Hematopoietic multipotent progenitor cell treated with erythropoietin and hydrocortisone succinate and interleukin-3 and kit ligand, for 17 days (in vitro differentiated cells): Measurements from ENCODE around the gene CLMP.
"Not testable (repeated sequence)": the region's sequence is repeated elsewhere in the genome, so short reads cannot be mapped to it uniquely, and the experiment has no call there.

Source experiments
- DNase-seq: peaks from one replicate; pipeline ENCODE4 v3.0.0-alpha.2; 2015; ENCODE audit warnings: low spot score

Gene CLMP

GRCh38 chr11:123217897-123218296 is 22.8 kb upstream of the CLMP start:
- no peak for DNase-seq

GRCh38 chr11:123216249-123216648 is 21.2 kb upstream of the CLMP start:
- no peak for DNase-seq

- no peak for DNase-seq
Measured at GRCh38 chr11:123214940-123215339, 19.9 kb upstream of the CLMP start.

GRCh38 chr11:123214396-123214795 is 19.3 kb upstream of the CLMP start:
- DNase-seq, result no peak

- no peak for DNase-seq
Measured at GRCh38 chr11:123213307-123213771, 18.3 kb upstream of the CLMP start.

- no peak for DNase-seq
Measured at GRCh38 chr11:123212406-123212805, 17.4 kb upstream of the CLMP start.

GRCh38 chr11:123211981-123212380 is 16.9 kb upstream of the CLMP start:
- no peak for DNase-seq

- DNase-seq, result no peak
Measured at GRCh38 chr11:123211149-123211852, 16.3 kb upstream of the CLMP start.

- no peak for DNase-seq
Measured at GRCh38 chr11:123209591-123209990, 14.5 kb upstream of the CLMP start.

GRCh38 chr11:123206791-123207434 is 11.9 kb upstream of the CLMP start:
- DNase-seq, result no peak

GRCh38 chr11:123206055-123206454 is 11.0 kb upstream of the CLMP start:
- not testable (repeated sequence) for DNase-seq

GRCh38 chr11:123203934-123204333 is 8.9 kb upstream of the CLMP start:
- no peak for DNase-seq

GRCh38 chr11:123203471-123203870 is 8.4 kb upstream of the CLMP start:
- no peak for DNase-seq

- DNase-seq, result no peak
Measured at GRCh38 chr11:123202155-123203151, 7.4 kb upstream of the CLMP start.

GRCh38 chr11:123200264-123200663 is 5.2 kb upstream of the CLMP start:
- DNase-seq, result no peak

GRCh38 chr11:123197711-123198110 is 2.7 kb upstream of the CLMP start:
- DNase-seq, result no peak

GRCh38 chr11:123196060-123196714 is 1.1 kb upstream of the CLMP start:
- no peak for DNase-seq

GRCh38 chr11:123194337-123195187 is 486 bp downstream of the CLMP start:
- no peak for DNase-seq

- no peak for DNase-seq
Measured at GRCh38 chr11:123193742-123194141, 1.3 kb downstream of the CLMP start.

GRCh38 chr11:123191939-123192338 is 3.1 kb downstream of the CLMP start:
- DNase-seq, result no peak

- no peak for DNase-seq
Measured at GRCh38 chr11:123190518-123190917, 4.5 kb downstream of the CLMP start.
